Pons (tissue), 1 donor: ENCODE results near the gene OCRL.

Experiments
- DNase-seq: peaks from one replicate; pipeline ENCODE4 v3.0.0-alpha.2; 2016; ENCODE audit warnings: low spot score

Gene OCRL

GRCh38 chrX:129585167-129585566 lies 45.1 kb downstream of the OCRL start:
- DNase-seq: no peak

GRCh38 chrX:129585691-129586090 lies 45.6 kb downstream of the OCRL start:
- DNase-seq: no peak

- DNase-seq: no peak
These were observed 46.4 kb downstream of the OCRL start for GRCh38 chrX:129586446-129586845.

DNA sequence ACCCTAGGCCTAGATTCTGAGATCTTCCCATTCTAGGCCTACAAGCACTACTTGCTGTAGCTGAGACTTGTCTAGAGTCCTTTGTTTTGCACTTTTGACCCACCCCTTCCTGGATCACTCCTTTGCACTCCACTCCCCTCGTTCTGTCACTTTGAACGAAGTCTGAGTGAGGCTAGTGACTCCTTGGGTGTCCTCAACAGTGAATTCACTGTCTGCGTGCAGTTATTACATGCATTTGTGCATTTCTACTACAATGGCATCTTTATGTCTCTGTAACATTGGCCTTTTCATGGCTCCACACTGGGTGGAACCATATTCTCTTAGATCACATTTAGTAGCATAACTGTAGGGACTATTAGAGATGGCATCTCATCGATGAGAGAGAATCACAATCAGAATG lies 50.5 kb downstream of the OCRL start:
- DNase-seq: peak; percentile 65

DNA sequence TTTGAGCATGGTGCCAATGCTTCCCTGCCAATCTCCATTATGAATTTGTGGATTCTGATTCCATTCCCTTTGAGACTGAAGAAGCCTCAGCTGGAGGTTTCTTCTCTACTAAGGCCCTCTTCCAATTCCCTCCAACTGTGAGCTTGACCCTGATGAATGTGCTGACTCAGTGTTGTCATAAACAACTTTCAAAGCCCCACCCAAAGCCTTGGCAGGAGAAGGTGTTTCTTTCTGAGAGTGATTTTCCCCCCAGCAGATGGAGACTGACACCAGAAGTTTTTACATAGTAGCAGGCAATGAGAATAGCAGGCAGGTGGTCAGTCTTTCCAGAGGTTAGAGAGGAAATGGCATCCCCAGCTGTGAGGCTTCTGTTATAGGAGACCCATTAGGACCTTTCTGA lies 53.1 kb downstream of the OCRL start:
- no peak for DNase-seq

GRCh38 chrX:129594781-129595180 lies 54.7 kb downstream of the OCRL start:
- no peak for DNase-seq

DNA sequence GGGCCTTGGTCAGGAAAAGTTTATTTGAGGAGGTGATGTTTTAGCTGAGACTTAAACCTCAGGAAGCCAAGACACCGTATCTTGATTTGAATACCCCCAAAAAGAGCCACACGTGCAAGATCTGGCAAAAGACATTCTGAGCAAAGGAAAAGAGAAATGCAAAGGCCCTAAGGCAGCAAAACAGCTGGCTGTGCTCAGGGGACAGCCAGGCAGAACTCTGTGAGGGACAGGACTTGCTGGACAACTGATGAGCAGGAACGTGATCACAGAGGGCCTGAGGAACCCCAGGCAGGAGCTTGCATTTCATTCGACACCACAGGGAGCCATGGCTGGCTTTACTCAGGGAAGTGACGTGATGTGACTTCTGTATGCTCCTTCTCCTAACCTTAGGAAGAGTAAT lies 56.0 kb downstream of the OCRL start:
- no peak for DNase-seq

GRCh38 chrX:129597905-129598304 lies 57.8 kb downstream of the OCRL start:
- no peak for DNase-seq

- no peak for DNase-seq
These were observed 59.4 kb downstream of the OCRL start for GRCh38 chrX:129599499-129599898.

DNA sequence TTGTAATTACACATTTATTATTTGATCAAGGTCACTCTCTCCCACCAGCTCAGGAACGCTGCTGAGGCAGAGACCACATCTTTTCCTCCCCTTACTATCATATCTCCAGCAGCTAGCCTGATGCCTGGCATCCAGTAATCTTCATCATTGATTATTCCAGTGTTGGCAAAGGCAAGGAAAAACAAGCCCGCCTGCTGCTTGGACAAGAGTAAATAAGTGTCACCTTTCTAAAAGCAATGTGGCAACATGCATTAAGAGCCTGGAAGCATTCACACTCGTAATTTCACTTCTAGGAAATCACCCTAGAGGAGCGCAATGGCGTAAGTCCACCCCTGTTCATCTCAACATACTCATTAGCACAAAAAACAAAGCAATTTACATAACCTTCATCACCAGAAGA lies 59.9 kb downstream of the OCRL start:
- DNase-seq: no peak

DNA sequence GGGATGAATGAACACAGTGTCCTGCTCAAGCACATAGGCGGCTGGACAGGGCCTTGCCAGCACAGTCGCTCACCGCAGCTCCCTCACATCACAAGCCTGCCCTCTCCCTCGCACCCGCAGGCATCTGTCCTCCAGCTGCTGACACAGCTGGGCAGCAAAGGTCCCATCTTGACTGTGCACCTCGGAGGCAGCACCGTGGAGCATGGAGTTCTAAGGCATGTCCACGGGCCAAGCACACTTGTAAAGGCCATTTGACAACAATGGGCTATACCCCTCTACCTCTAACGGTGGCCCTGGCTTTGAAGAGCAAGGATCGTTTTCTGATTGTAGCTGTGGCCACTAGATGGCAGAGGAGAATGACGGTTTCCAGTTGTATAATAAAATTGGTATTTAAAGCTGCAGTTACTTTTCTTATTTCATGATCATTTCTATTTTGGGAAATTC lies 60.9 kb downstream of the OCRL start:
- DNase-seq: peak; percentile 74

- DNase-seq: peak; percentile 64
These were observed 66.9 kb downstream of the OCRL start for GRCh38 chrX:129606918-129607317.

DNA sequence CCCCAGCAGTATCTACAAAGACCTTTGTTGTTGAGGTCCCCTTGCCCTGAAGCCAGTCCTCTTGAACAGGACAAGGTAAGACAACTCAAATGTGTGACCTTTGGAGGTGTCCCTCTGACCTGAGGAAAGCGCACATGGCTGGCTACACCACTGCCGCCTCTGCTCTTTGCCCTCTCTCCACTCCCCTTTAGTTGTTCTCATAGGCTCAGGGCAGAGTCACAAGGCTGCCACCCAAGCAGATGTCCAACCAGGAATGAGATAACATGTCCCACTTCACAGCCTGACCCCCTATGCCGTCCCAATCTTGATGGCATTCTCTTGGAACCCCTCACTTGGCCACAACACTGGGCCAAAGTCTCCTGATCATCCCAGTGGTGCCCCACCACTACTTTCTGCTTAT lies 68.4 kb downstream of the OCRL start:
- DNase-seq: no peak

- no peak for DNase-seq
These were observed 69.3 kb downstream of the OCRL start for GRCh38 chrX:129609395-129609794.

- DNase-seq: no peak
These were observed 72.3 kb downstream of the OCRL start for GRCh38 chrX:129612396-129612795.

GRCh38 chrX:129613596-129613995 lies 73.5 kb downstream of the OCRL start:
- no peak for DNase-seq

GRCh38 chrX:129614481-129615255 lies 74.6 kb downstream of the OCRL start:
- no peak for DNase-seq

- DNase-seq: no peak
These were observed 77.4 kb downstream of the OCRL start for GRCh38 chrX:129617420-129617819.

GRCh38 chrX:129618997-129619396 lies 78.9 kb downstream of the OCRL start:
- DNase-seq: no peak

- no peak for DNase-seq
These were observed 82.8 kb downstream of the OCRL start for GRCh38 chrX:129622757-129623301.

- no peak for DNase-seq
These were observed 86.0 kb downstream of the OCRL start for GRCh38 chrX:129626026-129626425.

DNA sequence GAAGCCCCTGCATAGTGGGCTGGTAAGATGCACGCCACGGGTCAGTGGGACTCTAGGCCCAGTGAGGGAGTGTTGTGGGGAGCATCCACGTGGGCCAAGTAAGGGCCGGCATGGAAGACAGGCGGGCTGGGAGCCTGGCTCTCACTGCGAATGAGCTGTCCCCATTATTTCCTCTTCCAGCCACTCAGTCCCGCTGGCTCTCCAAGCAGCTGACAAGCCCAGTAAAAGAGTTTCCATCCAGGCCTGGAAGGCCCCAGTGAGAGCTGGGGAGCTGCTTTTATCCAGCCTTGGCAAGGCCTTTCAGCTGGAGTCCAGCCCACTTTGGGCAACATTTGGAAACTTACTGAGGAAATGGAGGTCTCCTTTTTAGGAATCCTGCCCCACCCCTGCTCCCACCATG lies 89.8 kb downstream of the OCRL start:
- no peak for DNase-seq

- no peak for DNase-seq
These were observed 91.8 kb downstream of the OCRL start for GRCh38 chrX:129631849-129632248.

GRCh38 chrX:129632443-129632842 lies 92.4 kb downstream of the OCRL start:
- DNase-seq: no peak
